ENCODE data around the gene PSKH1. TPM values are rescaled to one million over a fixed set of nuclear protein-coding genes. Genes with fewer than 3 reads are reported as not detected.

The PSKH1 gene
- total and polyA plus RNA-seq, 9 of the 15 experiments (the other 6 are each of a cell fraction or from before 2014, with no cell fraction given), result 0.96 to 20.9 (median 9.4) TPM

DNA sequence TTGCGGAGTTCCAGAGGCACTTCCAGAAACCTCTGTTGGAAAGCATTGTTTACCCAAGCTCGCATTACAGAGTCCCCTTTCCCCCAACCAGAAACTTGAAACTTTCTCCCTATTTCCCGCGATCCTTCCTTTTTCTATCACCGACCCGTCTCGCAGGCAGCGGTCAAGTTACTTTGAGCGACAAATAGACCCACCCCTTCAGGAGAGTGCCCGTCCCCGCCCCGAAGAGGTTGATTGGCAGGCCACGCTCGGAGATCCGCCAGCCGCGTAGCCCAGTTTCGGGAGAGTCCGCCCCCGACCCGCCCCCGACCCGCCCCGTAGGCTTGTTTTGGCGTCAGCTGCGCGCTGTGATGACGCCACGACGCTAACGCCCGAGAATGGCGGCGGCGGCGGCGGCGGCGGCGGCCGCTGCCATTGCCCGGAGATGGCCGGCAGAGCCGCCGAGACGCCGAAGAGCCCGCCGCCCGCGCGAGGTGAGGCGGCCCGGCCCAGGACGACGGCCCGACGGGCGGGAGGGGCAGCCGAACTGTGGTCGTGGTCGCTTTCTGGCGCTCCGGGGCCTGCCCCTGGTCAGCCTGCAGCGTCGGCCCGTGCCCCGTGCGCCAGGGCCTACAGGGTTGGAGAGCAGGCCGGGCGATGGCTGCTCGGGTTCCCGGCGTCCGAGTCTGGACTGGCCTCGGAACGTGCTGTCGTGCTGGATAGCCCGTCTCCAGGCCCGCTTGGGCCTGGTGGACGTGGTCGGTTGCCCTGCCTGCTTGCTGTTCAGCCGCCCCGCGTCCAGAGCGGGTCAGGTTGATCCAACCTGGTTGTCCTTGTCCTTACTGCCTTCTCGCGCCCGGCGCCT, at the start of gene PSKH1 (continued):
- TF ChIP-seq C11orf30 (IDR thresholded peaks at IDR 0.05; ENCODE audit: low read depth) (peak; percentile 63), ELF1 (tag; IDR thresholded peaks at IDR 0.05) (no peak), ATF7 (IDR thresholded peaks at IDR 0.05) (peak; percentile 74; the same call in 1 of the 2 replicates), SIN3B (IDR thresholded peaks at IDR 0.05; ENCODE audit: low read depth) (peak; percentile 92), MEF2A (IDR thresholded peaks at IDR 0.05; ENCODE audit: control insufficient read depth, low read depth, low read length) (no peak), RBM14 (IDR thresholded peaks at IDR 0.05; ENCODE audit: borderline replicate concordance, insufficient read depth, low read depth, low read length) (no peak), SP2 (IDR thresholded peaks at IDR 0.05; ENCODE audit: extremely low read depth, low read depth, low read length, poor library complexity, severe bottlenecking) (peak; percentile 39), MCM5 (IDR thresholded peaks at IDR 0.05; ENCODE audit: low read depth) (no peak), SMAD4 (CRISPR knock-in tag; conservative IDR thresholded peaks at IDR 0.05) (peak; percentile 72), CEBPG (CRISPR knock-in tag; IDR thresholded peaks at IDR 0.05) (no peak), CEBPG (tag; conservative IDR thresholded peaks at IDR 0.05 in 1 of 2, IDR thresholded peaks at IDR 0.05 in 1 of 2) (no peak), CBX8 (IDR thresholded peaks at IDR 0.05; ENCODE audit: borderline replicate concordance, extremely low read depth, low read depth, low read length, poor library complexity, severe bottlenecking) (no peak), ZNF121 (CRISPR knock-in tag; conservative IDR thresholded peaks at IDR 0.05) (no peak), EWSR1 (IDR thresholded peaks at IDR 0.05; ENCODE audit: borderline replicate concordance, low read depth, partially characterized antibody) (no peak), ZC3H8 (IDR thresholded peaks at IDR 0.05) (no peak), SMARCB1 (IDR thresholded peaks at IDR 0.05; ENCODE audit: insufficient read length, low read depth) (no peak), NR3C1 (CRISPR knock-in tag; IDR thresholded peaks at IDR 0.05) (peak; percentile 90; the same call in 1 of the 2 replicates), ZNF347 (CRISPR knock-in tag; IDR thresholded peaks at IDR 0.05; ENCODE audit: low read depth) (no peak), ZBED1 (IDR thresholded peaks at IDR 0.05) (no peak)
- TF ChIP-seq, protein P1, sequence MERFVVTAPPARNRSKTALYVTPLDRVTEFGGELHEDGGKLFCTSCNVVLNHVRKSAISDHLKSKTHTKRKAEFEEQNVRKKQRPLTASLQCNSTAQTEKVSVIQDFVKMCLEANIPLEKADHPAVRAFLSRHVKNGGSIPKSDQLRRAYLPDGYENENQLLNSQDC (CRISPR knock-in tag; IDR thresholded peaks at IDR 0.05), result peak; percentile 85; the same call in 1 of the 2 replicates
- TF ChIP-seq, protein P2, sequence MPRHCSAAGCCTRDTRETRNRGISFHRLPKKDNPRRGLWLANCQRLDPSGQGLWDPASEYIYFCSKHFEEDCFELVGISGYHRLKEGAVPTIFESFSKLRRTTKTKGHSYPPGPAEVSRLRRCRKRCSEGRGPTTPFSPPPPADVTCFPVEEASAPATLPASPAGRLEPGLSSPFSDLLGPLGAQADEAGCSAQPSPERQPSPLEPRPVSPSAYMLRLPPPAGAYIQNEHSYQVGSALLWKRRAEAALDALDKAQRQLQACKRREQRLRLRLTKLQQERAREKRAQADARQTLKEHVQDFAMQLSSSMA (CRISPR knock-in tag; IDR thresholded peaks at IDR 0.05), result no peak
- TF ChIP-seq, protein P3, sequence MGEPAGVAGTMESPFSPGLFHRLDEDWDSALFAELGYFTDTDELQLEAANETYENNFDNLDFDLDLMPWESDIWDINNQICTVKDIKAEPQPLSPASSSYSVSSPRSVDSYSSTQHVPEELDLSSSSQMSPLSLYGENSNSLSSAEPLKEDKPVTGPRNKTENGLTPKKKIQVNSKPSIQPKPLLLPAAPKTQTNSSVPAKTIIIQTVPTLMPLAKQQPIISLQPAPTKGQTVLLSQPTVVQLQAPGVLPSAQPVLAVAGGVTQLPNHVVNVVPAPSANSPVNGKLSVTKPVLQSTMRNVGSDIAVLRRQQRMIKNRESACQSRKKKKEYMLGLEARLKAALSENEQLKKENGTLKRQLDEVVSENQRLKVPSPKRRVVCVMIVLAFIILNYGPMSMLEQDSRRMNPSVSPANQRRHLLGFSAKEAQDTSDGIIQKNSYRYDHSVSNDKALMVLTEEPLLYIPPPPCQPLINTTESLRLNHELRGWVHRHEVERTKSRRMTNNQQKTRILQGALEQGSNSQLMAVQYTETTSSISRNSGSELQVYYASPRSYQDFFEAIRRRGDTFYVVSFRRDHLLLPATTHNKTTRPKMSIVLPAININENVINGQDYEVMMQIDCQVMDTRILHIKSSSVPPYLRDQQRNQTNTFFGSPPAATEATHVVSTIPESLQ (CRISPR knock-in tag; IDR thresholded peaks at IDR 0.05), result no peak
